GM23338 (cell line): Measurements from ENCODE around the gene PARP6. TPM values are rescaled to one million over a fixed set of nuclear protein-coding genes. Genes with fewer than 3 reads are reported as not detected.

ENCODE experiments used
- ATAC-seq: fragments of 200-7000 bp; cut with Tn5 transposase; 3 replicates; pipeline ENCODE4 v1.9.1; 2020
- DNase-seq: peaks from one replicate; pipeline ENCODE4 v3.0.0-alpha.2; 2015; ENCODE audit warnings: low spot score
- H2AFZ ChIP-seq: fragments of 200-600 bp; sonication (generic); 2 replicates; pipeline ENCODE4 v1.8.0; 2016; ENCODE audit warnings: antibody characterized with exemption, mild to moderate bottlenecking, moderate library complexity
- H3F3A ChIP-seq: fragments of 200-600 bp; sonication (generic); replicated peaks from 2 replicates; pipeline ENCODE4 v1.8.0; 2017; ENCODE audit warnings: antibody characterized with exemption, mixed run types, low read depth
- H3K27ac ChIP-seq: fragments of 200-600 bp; sonication (generic); 2 replicates; pipeline ENCODE4 v1.6.1; 2016; ENCODE audit warnings: low read depth
- H3K27me3 ChIP-seq: fragments of 200-600 bp; sonication (generic); 2 replicates; pipeline ENCODE4 v1.8.0; 2016; ENCODE audit warnings: mild to moderate bottlenecking, mixed run types, moderate library complexity; ENCODE audit not compliant: insufficient read depth
- H3K36me3 ChIP-seq: fragments of 200-600 bp; sonication (generic); 2 replicates; pipeline ENCODE4 v1.8.0; 2016; ENCODE audit warnings: mild to moderate bottlenecking; ENCODE audit not compliant: insufficient read depth
- H3K4me1 ChIP-seq: fragments of 200-600 bp; sonication (generic); 2 replicates; pipeline ENCODE4 v1.8.0; 2016; ENCODE audit warnings: mild to moderate bottlenecking, moderate library complexity; ENCODE audit not compliant: insufficient read depth
- H3K4me2 ChIP-seq: fragments of 200-600 bp; sonication (generic); 2 replicates; pipeline ENCODE4 v1.7.1; 2017; ENCODE audit warnings: mixed run types
- H3K4me3 ChIP-seq: fragments of 200-600 bp; sonication (generic); 2 replicates; pipeline ENCODE4 v1.6.1; 2016; ENCODE audit warnings: mixed run types
- H3K79me2 ChIP-seq: fragments of 200-600 bp; sonication (generic); replicated peaks from 2 replicates; pipeline ENCODE4 v1.8.0; 2017; ENCODE audit warnings: mild to moderate bottlenecking; ENCODE audit not compliant: insufficient read depth
- H3K9me2 ChIP-seq: fragments of 200-600 bp; sonication (generic); 2 replicates; pipeline ENCODE4 v1.8.0; 2017; ENCODE audit not compliant: insufficient read depth
- H4K20me1 ChIP-seq: fragments of 200-600 bp; sonication (generic); replicated peaks from 2 replicates; pipeline ENCODE4 v1.8.0; 2017; ENCODE audit warnings: mild to moderate bottlenecking; ENCODE audit not compliant: insufficient read depth
- H3K27ac Mint-ChIP-seq: 2 replicates; pipeline ENCODE4 v1.8.0; 2020; ENCODE audit warnings: inconsistent platforms, mild to moderate bottlenecking, moderate library complexity, mixed read lengths
- H3K27me3 Mint-ChIP-seq: 3 replicates; pipeline ENCODE4 v1.8.0; 2022; ENCODE audit warnings: low read depth, mild to moderate bottlenecking, moderate library complexity, mixed read lengths, inconsistent platforms; ENCODE audit not compliant: insufficient read depth, poor library complexity
- H3K36me3 Mint-ChIP-seq: 3 replicates; pipeline ENCODE4 v1.8.0; 2021; ENCODE audit warnings: low read depth, mild to moderate bottlenecking, inconsistent platforms, moderate library complexity, mixed read lengths
- H3K4me1 Mint-ChIP-seq: 3 replicates; pipeline ENCODE4 v1.8.0; 2020; ENCODE audit warnings: mild to moderate bottlenecking, inconsistent platforms, mixed read lengths
- H3K4me3 Mint-ChIP-seq: 3 replicates; pipeline ENCODE4 v1.8.0; 2021; ENCODE audit warnings: moderate library complexity, mild to moderate bottlenecking, inconsistent platforms, mixed read lengths
- H3K9me3 Mint-ChIP-seq: 3 replicates; pipeline ENCODE4 v1.8.0; 2020; ENCODE audit warnings: moderate library complexity, mild to moderate bottlenecking, inconsistent platforms, mixed read lengths
- CREB1 ChIP-seq: fragments of 250-450 bp; sonication (Bioruptor Pico); IDR thresholded peaks from 2 replicates; pipeline ENCODE4 v1.5.0; 2020; ENCODE audit warnings: low read depth, mild to moderate bottlenecking, moderate library complexity
- EZH2 ChIP-seq: fragments of 200-600 bp; sonication (generic); IDR thresholded peaks from one replicate; pipeline ENCODE4 v1.8.0; 2017; ENCODE audit warnings: antibody characterized with exemption, mild to moderate bottlenecking, low read depth; ENCODE audit not compliant: unreplicated experiment
- EZH2phosphoT487 ChIP-seq: fragments of 200-600 bp; sonication (generic); IDR thresholded peaks from one replicate; pipeline ENCODE4 v1.8.1; 2018; ENCODE audit warnings: antibody characterized with exemption; ENCODE audit not compliant: unreplicated experiment
- JUNB ChIP-seq: IDR thresholded peaks from one replicate; pipeline ENCODE4 v1.6.1; 2016; ENCODE audit warnings: antibody characterized with exemption; ENCODE audit not compliant: unreplicated experiment
- NANOG ChIP-seq: IDR thresholded peaks from 2 replicates; pipeline ENCODE4 v1.6.1; 2016; ENCODE audit warnings: antibody characterized with exemption, borderline replicate concordance
- POLR2AphosphoS5 ChIP-seq: IDR thresholded peaks from 2 replicates; pipeline ENCODE4 v1.6.1; 2016; ENCODE audit warnings: antibody characterized with exemption, low read depth
- STAT1 ChIP-seq: IDR thresholded peaks from one replicate; pipeline ENCODE4 v1.6.1; 2016; ENCODE audit warnings: antibody characterized with exemption; ENCODE audit not compliant: unreplicated experiment
- ZNF114 ChIP-seq: fragments of 250-450 bp; sonication (Bioruptor Pico); IDR thresholded peaks from 2 replicates; pipeline ENCODE4 v1.5.0; 2020; ENCODE audit warnings: mild to moderate bottlenecking, moderate library complexity
- ZNF331 ChIP-seq: fragments of 250-450 bp; sonication (Bioruptor Pico); IDR thresholded peaks from 2 replicates; pipeline ENCODE4 v1.5.0; 2020; ENCODE audit warnings: low read depth, mild to moderate bottlenecking, moderate library complexity
- polyA plus RNA-seq: library from polyadenylated mRNA; unstranded; fragments of >200 nt; fragmentation: Nextera tagmentation; extraction: Ambion mirVana; gene quantifications from 2 replicates; pipeline ENCODE4 v1.2.1, GENCODE V29; 2016
- total RNA-seq: library from RNA; depleted of rRNA; stranded (reverse); fragments of >200 nt; shearing (Covaris generic); gene quantifications from 2 replicates; pipeline ENCODE4 v1.2.3, GENCODE V29; 2014
- TF ChIP-seq, protein P1 (sequence below): IDR thresholded peaks from 2 replicates; pipeline ENCODE4 v1.6.1; 2016; ENCODE audit warnings: antibody characterized with exemption
- TF ChIP-seq, protein P2 (sequence below): IDR thresholded peaks from one replicate; pipeline ENCODE4 v1.6.1; 2018; ENCODE audit warnings: antibody characterized with exemption; ENCODE audit not compliant: unreplicated experiment
- TF ChIP-seq, protein P3 (sequence below): fragments of 250-450 bp; sonication (Bioruptor Pico); IDR thresholded peaks from 2 replicates; pipeline ENCODE4 v1.5.0; 2020; ENCODE audit warnings: mild to moderate bottlenecking, moderate library complexity
- TF ChIP-seq, protein P4 (sequence below), 2 experiments: fragments of 200-600 bp in 1 of 2; sonication (generic) in 1 of 2; conservative IDR thresholded peaks; 2 replicates each; pipeline versions ENCODE4 v1.5.1 to v1.6.1; 2016 to 2017; ENCODE audit warnings: antibody characterized with exemption in 2 of 2, low read depth in 2 of 2, mild to moderate bottlenecking in 2 of 2, moderate library complexity in 1 of 2

PARP6 gene
- total and polyA plus RNA-seq, 2 experiments from 2014 or later, result 27.6 to 28.1 TPM

DNA sequence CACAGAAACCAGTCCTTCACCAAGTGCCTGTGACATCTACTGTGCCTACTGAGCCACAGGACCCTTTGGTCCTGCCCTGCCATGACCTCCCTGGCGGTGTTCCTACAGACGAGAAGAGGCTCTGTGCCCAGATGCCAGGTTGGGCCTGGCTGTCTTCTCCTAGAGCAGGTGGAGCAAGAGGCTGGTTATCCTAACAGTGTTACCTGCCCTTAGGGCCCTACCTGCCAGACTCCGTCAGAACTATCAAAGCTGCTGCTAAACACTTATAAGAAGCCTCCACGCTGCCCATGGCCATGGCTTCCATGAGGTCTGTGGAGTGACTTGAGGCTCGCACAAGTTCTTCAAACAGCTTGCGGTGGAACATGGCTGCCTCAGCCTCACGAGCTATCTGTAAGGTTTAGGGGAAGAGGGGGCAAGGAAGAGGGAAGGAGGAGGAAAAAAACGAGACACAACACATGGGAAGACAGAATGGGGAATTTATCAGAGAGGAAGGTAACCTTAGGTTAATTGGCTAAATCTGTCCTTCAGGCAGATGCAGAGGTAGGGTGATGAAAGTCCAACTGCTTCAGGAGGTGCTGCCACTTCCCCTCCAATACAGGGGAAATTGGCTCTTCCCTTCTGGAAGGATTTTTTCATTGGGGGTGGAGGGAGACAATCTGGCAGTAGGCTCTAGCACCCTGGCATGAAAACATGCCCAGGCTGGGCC is 69.4 kb downstream of the PARP6 start:
- Histone ChIP-seq H3K4me1 (0 out of 2 replicates have a peak, but pooled peaks cover 9% of the 10 kb centered on the region), H3K79me2 (0 out of 2 replicates have a peak, but pooled peaks cover 2% of the 10 kb centered on the region), H4K20me1 (peaks cover 57% of the 10 kb centered on the region), H3K4me2 (no peak overlapping the region), H3K4me3 (no peak overlapping the region), H2AFZ (no peak overlapping the region), H3K36me3 (peaks cover 77% of the 10 kb centered on the region), H3K9me2 (no peaks in the 10 kb centered on the region), H3K27me3 (no peaks in the 10 kb centered on the region), H3K27ac (0 out of 2 replicates have a peak overlapping the region, but pooled peaks have one; percentile 59), H3F3A (peaks cover 87% of the 10 kb centered on the region)
- ATAC-seq (no peak), DNase-seq (no peak)
- Mint-ChIP-seq H3K27me3 (peaks cover 21% of the 10 kb centered on the region), H3K9me3 (peaks cover 2% of the 10 kb centered on the region; the same call in 1 of the 3 replicates), H3K36me3 (peaks cover 97% of the 10 kb centered on the region), H3K4me3 (no peak overlapping the region), H3K27ac (no peak overlapping the region), H3K4me1 (peaks cover 6% of the 10 kb centered on the region)
- TF ChIP-seq NANOG (no peak), POLR2AphosphoS5 (no peak), JUNB (no peak), CREB1 (CRISPR knock-in tag) (no peak), STAT1 (no peak), ZNF114 (CRISPR knock-in tag) (no peak), EZH2 (no peak), ZNF331 (no peak), EZH2phosphoT487 (no peak)
- TF ChIP-seq, protein P1, sequence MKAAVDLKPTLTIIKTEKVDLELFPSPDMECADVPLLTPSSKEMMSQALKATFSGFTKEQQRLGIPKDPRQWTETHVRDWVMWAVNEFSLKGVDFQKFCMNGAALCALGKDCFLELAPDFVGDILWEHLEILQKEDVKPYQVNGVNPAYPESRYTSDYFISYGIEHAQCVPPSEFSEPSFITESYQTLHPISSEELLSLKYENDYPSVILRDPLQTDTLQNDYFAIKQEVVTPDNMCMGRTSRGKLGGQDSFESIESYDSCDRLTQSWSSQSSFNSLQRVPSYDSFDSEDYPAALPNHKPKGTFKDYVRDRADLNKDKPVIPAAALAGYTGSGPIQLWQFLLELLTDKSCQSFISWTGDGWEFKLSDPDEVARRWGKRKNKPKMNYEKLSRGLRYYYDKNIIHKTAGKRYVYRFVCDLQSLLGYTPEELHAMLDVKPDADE, result no peak
- TF ChIP-seq, protein P2, sequence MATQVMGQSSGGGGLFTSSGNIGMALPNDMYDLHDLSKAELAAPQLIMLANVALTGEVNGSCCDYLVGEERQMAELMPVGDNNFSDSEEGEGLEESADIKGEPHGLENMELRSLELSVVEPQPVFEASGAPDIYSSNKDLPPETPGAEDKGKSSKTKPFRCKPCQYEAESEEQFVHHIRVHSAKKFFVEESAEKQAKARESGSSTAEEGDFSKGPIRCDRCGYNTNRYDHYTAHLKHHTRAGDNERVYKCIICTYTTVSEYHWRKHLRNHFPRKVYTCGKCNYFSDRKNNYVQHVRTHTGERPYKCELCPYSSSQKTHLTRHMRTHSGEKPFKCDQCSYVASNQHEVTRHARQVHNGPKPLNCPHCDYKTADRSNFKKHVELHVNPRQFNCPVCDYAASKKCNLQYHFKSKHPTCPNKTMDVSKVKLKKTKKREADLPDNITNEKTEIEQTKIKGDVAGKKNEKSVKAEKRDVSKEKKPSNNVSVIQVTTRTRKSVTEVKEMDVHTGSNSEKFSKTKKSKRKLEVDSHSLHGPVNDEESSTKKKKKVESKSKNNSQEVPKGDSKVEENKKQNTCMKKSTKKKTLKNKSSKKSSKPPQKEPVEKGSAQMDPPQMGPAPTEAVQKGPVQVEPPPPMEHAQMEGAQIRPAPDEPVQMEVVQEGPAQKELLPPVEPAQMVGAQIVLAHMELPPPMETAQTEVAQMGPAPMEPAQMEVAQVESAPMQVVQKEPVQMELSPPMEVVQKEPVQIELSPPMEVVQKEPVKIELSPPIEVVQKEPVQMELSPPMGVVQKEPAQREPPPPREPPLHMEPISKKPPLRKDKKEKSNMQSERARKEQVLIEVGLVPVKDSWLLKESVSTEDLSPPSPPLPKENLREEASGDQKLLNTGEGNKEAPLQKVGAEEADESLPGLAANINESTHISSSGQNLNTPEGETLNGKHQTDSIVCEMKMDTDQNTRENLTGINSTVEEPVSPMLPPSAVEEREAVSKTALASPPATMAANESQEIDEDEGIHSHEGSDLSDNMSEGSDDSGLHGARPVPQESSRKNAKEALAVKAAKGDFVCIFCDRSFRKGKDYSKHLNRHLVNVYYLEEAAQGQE, result no peak
- TF ChIP-seq, protein P3, sequence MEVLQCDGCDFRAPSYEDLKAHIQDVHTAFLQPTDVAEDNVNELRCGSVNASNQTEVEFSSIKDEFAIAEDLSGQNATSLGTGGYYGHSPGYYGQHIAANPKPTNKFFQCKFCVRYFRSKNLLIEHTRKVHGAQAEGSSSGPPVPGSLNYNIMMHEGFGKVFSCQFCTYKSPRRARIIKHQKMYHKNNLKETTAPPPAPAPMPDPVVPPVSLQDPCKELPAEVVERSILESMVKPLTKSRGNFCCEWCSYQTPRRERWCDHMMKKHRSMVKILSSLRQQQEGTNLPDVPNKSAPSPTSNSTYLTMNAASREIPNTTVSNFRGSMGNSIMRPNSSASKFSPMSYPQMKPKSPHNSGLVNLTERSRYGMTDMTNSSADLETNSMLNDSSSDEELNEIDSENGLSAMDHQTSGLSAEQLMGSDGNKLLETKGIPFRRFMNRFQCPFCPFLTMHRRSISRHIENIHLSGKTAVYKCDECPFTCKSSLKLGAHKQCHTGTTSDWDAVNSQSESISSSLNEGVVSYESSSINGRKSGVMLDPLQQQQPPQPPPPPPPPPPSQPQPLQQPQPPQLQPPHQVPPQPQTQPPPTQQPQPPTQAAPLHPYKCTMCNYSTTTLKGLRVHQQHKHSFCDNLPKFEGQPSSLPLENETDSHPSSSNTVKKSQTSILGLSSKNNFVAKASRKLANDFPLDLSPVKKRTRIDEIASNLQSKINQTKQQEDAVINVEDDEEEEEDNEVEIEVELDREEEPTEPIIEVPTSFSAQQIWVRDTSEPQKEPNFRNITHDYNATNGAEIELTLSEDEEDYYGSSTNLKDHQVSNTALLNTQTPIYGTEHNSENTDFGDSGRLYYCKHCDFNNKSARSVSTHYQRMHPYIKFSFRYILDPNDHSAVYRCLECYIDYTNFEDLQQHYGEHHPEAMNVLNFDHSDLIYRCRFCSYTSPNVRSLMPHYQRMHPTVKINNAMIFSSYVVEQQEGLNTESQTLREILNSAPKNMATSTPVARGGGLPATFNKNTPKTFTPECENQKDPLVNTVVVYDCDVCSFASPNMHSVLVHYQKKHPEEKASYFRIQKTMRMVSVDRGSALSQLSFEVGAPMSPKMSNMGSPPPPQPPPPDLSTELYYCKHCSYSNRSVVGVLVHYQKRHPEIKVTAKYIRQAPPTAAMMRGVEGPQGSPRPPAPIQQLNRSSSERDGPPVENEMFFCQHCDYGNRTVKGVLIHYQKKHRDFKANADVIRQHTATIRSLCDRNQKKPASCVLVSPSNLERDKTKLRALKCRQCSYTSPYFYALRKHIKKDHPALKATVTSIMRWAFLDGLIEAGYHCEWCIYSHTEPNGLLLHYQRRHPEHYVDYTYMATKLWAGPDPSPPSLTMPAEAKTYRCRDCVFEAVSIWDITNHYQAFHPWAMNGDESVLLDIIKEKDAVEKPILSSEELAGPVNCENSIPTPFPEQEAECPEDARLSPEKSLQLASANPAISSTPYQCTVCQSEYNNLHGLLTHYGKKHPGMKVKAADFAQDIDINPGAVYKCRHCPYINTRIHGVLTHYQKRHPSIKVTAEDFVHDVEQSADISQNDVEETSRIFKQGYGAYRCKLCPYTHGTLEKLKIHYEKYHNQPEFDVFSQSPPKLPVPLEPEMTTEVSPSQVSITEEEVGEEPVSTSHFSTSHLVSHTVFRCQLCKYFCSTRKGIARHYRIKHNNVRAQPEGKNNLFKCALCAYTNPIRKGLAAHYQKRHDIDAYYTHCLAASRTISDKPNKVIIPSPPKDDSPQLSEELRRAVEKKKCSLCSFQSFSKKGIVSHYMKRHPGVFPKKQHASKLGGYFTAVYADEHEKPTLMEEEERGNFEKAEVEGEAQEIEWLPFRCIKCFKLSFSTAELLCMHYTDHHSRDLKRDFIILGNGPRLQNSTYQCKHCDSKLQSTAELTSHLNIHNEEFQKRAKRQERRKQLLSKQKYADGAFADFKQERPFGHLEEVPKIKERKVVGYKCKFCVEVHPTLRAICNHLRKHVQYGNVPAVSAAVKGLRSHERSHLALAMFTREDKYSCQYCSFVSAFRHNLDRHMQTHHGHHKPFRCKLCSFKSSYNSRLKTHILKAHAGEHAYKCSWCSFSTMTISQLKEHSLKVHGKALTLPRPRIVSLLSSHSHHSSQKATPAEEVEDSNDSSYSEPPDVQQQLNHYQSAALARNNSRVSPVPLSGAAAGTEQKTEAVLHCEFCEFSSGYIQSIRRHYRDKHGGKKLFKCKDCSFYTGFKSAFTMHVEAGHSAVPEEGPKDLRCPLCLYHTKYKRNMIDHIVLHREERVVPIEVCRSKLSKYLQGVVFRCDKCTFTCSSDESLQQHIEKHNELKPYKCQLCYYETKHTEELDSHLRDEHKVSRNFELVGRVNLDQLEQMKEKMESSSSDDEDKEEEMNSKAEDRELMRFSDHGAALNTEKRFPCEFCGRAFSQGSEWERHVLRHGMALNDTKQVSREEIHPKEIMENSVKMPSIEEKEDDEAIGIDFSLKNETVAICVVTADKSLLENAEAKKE, result no peak
- TF ChIP-seq, protein P4, sequence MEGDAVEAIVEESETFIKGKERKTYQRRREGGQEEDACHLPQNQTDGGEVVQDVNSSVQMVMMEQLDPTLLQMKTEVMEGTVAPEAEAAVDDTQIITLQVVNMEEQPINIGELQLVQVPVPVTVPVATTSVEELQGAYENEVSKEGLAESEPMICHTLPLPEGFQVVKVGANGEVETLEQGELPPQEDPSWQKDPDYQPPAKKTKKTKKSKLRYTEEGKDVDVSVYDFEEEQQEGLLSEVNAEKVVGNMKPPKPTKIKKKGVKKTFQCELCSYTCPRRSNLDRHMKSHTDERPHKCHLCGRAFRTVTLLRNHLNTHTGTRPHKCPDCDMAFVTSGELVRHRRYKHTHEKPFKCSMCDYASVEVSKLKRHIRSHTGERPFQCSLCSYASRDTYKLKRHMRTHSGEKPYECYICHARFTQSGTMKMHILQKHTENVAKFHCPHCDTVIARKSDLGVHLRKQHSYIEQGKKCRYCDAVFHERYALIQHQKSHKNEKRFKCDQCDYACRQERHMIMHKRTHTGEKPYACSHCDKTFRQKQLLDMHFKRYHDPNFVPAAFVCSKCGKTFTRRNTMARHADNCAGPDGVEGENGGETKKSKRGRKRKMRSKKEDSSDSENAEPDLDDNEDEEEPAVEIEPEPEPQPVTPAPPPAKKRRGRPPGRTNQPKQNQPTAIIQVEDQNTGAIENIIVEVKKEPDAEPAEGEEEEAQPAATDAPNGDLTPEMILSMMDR (conservative IDR thresholded peaks at IDR 0.05; ENCODE audit: low read depth in 2 of 2), result no peak
